Endothelial cell of umbilical vein (primary cell): Measurements from ENCODE around the gene MDFI. TPM values are rescaled to one million over a fixed set of nuclear protein-coding genes. Genes with fewer than 3 reads are reported as not detected.

ENCODE experiments used
- BruUV-seq: library from RNA; stranded (reverse); fragments of 400-500 nt; replicated peaks from 2 replicates; lab custom pipeline; 2021; lab: Mats Ljungman, UMichigan
- CTCF ChIA-PET: fragments of 300-600, 350-600 bp; sonication (Branson Sonifier 250); formaldehyde crosslinking; loops from one replicate; lab custom pipeline; 2021; ENCODE audit warnings: antibody characterized with exemption, inconsistent platforms; lab: Charles Lee
- POLR2A ChIA-PET: fragments of 300-600, 350-600 bp; sonication (Branson Sonifier 250); formaldehyde crosslinking; loops from one replicate; lab custom pipeline; 2021; ENCODE audit warnings: antibody characterized with exemption, inconsistent platforms; lab: Charles Lee
- DNase-seq: peaks from one replicate; pipeline ENCODE4 v3.0.0-alpha.2; 2011; ENCODE audit warnings: low read depth, low spot score
- FAIRE-seq: peaks from 2 replicates; lab custom pipeline; 2011; peaks lifted over from hg19 to GRCh38; lab: Jason Lieb, UNC
- H2AFZ ChIP-seq: 2 replicates; pipeline ENCODE4 v1.6.0; 2012; ENCODE audit warnings: low read depth, low read length, control low read depth, inconsistent platforms
- H3K27ac ChIP-seq: 2 replicates; pipeline ENCODE4 v1.5.1; 2011; ENCODE audit warnings: low read depth, mild to moderate bottlenecking, control low read depth, low read length, moderate library complexity; ENCODE audit not compliant: insufficient read depth
- H3K27me3 ChIP-seq, 2 experiments: 2 replicates each; pipeline versions ENCODE4 v1.6.0 to v1.6.1; 2011; ENCODE audit warnings: low read length in 2 of 2, mixed read lengths in 1 of 2; ENCODE audit not compliant: control insufficient read depth in 2 of 2, insufficient read depth in 2 of 2
- H3K36me3 ChIP-seq, 2 experiments: 2 replicates in 1 of 2; 3 replicates in 1 of 2; pipeline ENCODE4 v1.5.1; 2011; ENCODE audit warnings: low read length in 2 of 2, mild to moderate bottlenecking in 1 of 2, moderate library complexity in 1 of 2; ENCODE audit not compliant: control insufficient read depth in 2 of 2, insufficient read depth in 2 of 2; ENCODE audit errors: extremely low read depth in 1 of 2
- H3K4me1 ChIP-seq: 3 replicates; pipeline ENCODE4 v1.5.1; 2011; ENCODE audit warnings: mild to moderate bottlenecking, low read length; ENCODE audit not compliant: control insufficient read depth, insufficient read depth; ENCODE audit errors: extremely low read depth
- H3K4me2 ChIP-seq: 2 replicates; pipeline ENCODE4 v1.6.1; 2011; ENCODE audit warnings: low read length, control low read depth, mixed read lengths; ENCODE audit not compliant: insufficient read depth
- H3K4me3 ChIP-seq, 3 experiments: fragments of 200-600 bp in 1 of 3; sonication (generic), shearing (Covaris generic) in 1 of 3; replicated peaks in 1 of 3; 2 replicates each; pipeline ENCODE4 v1.5.1; 2011 to 2016; ENCODE audit warnings: control low read depth in 3 of 3, low read length in 3 of 3, mild to moderate bottlenecking in 2 of 3, inconsistent platforms in 1 of 3, low read depth in 1 of 3, moderate library complexity in 1 of 3; ENCODE audit not compliant: insufficient read depth in 1 of 3
- H3K79me2 ChIP-seq: 2 replicates; pipeline ENCODE4 v1.6.0; 2012; ENCODE audit warnings: low read length, inconsistent platforms; ENCODE audit not compliant: control insufficient read depth, insufficient read depth
- H3K9ac ChIP-seq: replicated peaks from 2 replicates; pipeline ENCODE3; 2011; ENCODE audit warnings: low read length, control low read depth; ENCODE audit not compliant: insufficient read depth; ENCODE audit errors: extremely low read depth
- H3K9me1 ChIP-seq: replicated peaks from 3 replicates; pipeline ENCODE4 v1.6.0; 2011; ENCODE audit warnings: mild to moderate bottlenecking, low read length; ENCODE audit not compliant: control insufficient read depth, insufficient read depth; ENCODE audit errors: extremely low read depth
- H3K9me3 ChIP-seq: replicated peaks from 2 replicates; pipeline ENCODE4 v1.5.1; 2012; ENCODE audit warnings: low read length, inconsistent platforms; ENCODE audit not compliant: control insufficient read depth, insufficient read depth
- H4K20me1 ChIP-seq: replicated peaks from 2 replicates; pipeline ENCODE3; 2011; ENCODE audit warnings: mild to moderate bottlenecking, low read length; ENCODE audit not compliant: control insufficient read depth, insufficient read depth; ENCODE audit errors: extremely low read depth
- EZH2 ChIP-seq: IDR thresholded peaks from 2 replicates; pipeline ENCODE4 v1.6.1; 2012; ENCODE audit warnings: borderline replicate concordance, low read depth, mild to moderate bottlenecking, moderate library complexity, low read length, inconsistent platforms; ENCODE audit not compliant: severe bottlenecking
- FOS ChIP-seq: IDR thresholded peaks from 2 replicates; pipeline ENCODE4 v1.6.1; 2011; ENCODE audit warnings: mild to moderate bottlenecking, low read length, moderate library complexity, borderline replicate concordance; ENCODE audit not compliant: insufficient read depth
- GATA2 ChIP-seq: IDR thresholded peaks from 2 replicates; pipeline ENCODE4 v1.7.0; 2011; ENCODE audit warnings: low read depth, mild to moderate bottlenecking, moderate library complexity, mixed read lengths, low read length; ENCODE audit not compliant: insufficient read length, insufficient read depth
- JUN ChIP-seq: IDR thresholded peaks from 2 replicates; pipeline ENCODE4 v1.6.1; 2011; ENCODE audit warnings: borderline replicate concordance, low read depth; ENCODE audit not compliant: insufficient read length, insufficient read depth
- MAX ChIP-seq: IDR thresholded peaks from 2 replicates; pipeline ENCODE4 v1.6.1; 2011; ENCODE audit not compliant: insufficient read depth, insufficient read length
- MYC ChIP-seq: IDR thresholded peaks from one replicate; pipeline ENCODE4 v1.6.1; 2011; ENCODE audit warnings: mild to moderate bottlenecking, low read depth, low read length
- POLR2A ChIP-seq: IDR thresholded peaks from 2 replicates; pipeline ENCODE4 v1.6.1; 2012; ENCODE audit warnings: low read depth, mild to moderate bottlenecking, control low read depth, low read length
- POLR2AphosphoS5 ChIP-seq: IDR thresholded peaks from 2 replicates; pipeline ENCODE4 v1.6.1; 2012; ENCODE audit warnings: low read depth, mild to moderate bottlenecking, control low read depth, low read length, moderate library complexity; ENCODE audit not compliant: insufficient read depth
- dilution Hi-C: fragments of 300-500 bp; cut with MboI; formaldehyde crosslinking; loops from one replicate; pipeline ENCODE4 v1.15.0; 2019; ENCODE audit warnings: low sequenced_read_pairs; ENCODE audit not compliant: extremely low pct_ligation_motif_present
- intact Hi-C: fragments of 100-400 bp; cut with micrococcal nuclease; formaldehyde crosslinking; loops from one replicate; pipeline ENCODE4 v1.10.0; 2022
- polyA plus RNA-seq, 4 experiments: library from polyadenylated mRNA; depleted of rRNA in 3 of 4; stranded (reverse) in 3 of 4; unstranded in 1 of 4; fragments of >200 nt; gene quantifications; 2 replicates each; pipeline versions ENCODE4 v1.2.1 to v1.2.3, GENCODE V29; 2011 to 2012; ENCODE audit warnings: missing spikeins in 1 of 4
- total RNA-seq: library from RNA; stranded (reverse); gene quantifications from 2 replicates; pipeline ENCODE4 v1.2.3, GENCODE V29; 2021
- TF ChIP-seq, protein P1 (sequence below), 2 donors: IDR thresholded peaks; 1 replicate in 1 of 2; 2 replicates in 1 of 2; pipeline ENCODE4 v1.5.1; 2011; ENCODE audit warnings: low read length in 2 of 2, mild to moderate bottlenecking in 2 of 2, moderate library complexity in 2 of 2, control low read depth in 1 of 2, inconsistent platforms in 1 of 2, low read depth in 1 of 2; ENCODE audit not compliant: insufficient read depth in 1 of 2; ENCODE audit errors: extremely low read depth in 1 of 2

The MDFI gene
- total and polyA plus RNA-seq, 2 donors (not counting 3 experiments of a cell fraction or from before 2014, with no cell fraction given): 32.4 to 74.1 TPM

GRCh38 chr6:41654698-41655151, 16.5 kb downstream of the MDFI start:
- POLR2A ChIA-PET: no interaction called here
- FAIRE-seq: no peak
- no peak for DNase-seq
- BruUV-seq: no TSS peak
- intact Hi-C loops: loop anchor here (2.0 kb wide), 1 partner anchor 16 kb away; the partner anchor contains the start of gene MDFI
- Histone ChIP-seq H3K9me1 (no peaks in the 10 kb centered on the region), H3K9ac (no peak overlapping the region), H3K4me2 (no peak overlapping the region), H2AFZ (no peak overlapping the region), H3K27ac (no peak overlapping the region), H3K27me3 (no peaks in the 10 kb centered on the region), H4K20me1 (no peaks in the 10 kb centered on the region), H3K9me3 (no peaks in the 10 kb centered on the region), H3K4me3 (no peak overlapping the region), H3K4me1 (peaks cover 17% of the 10 kb centered on the region), H3K79me2 (no peaks in the 10 kb centered on the region), H3K36me3 (peaks cover 0 to 25% of the 10 kb centered on the region in 2 experiments)
- TF ChIP-seq POLR2AphosphoS5 (no peak), EZH2 (no peak), GATA2 (no peak), FOS (no peak), POLR2A (no peak), JUN (no peak), MYC (no peak), MAX (no peak)
- TF ChIP-seq, protein P1, sequence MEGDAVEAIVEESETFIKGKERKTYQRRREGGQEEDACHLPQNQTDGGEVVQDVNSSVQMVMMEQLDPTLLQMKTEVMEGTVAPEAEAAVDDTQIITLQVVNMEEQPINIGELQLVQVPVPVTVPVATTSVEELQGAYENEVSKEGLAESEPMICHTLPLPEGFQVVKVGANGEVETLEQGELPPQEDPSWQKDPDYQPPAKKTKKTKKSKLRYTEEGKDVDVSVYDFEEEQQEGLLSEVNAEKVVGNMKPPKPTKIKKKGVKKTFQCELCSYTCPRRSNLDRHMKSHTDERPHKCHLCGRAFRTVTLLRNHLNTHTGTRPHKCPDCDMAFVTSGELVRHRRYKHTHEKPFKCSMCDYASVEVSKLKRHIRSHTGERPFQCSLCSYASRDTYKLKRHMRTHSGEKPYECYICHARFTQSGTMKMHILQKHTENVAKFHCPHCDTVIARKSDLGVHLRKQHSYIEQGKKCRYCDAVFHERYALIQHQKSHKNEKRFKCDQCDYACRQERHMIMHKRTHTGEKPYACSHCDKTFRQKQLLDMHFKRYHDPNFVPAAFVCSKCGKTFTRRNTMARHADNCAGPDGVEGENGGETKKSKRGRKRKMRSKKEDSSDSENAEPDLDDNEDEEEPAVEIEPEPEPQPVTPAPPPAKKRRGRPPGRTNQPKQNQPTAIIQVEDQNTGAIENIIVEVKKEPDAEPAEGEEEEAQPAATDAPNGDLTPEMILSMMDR (IDR thresholded peaks at IDR 0.05; ENCODE audit: extremely low read depth in 1 of 2, insufficient read depth in 1 of 2, low read depth in 1 of 2, low read length in 2 of 2): no peak
- CTCF ChIA-PET: interaction anchor here (0.6 to 3.0 kb wide), 6 partner anchors 8 to 221 kb away, joined by 3 to 14 read pairs (median 4); no protein-coding TSS in a partner anchor
- dilution Hi-C loops: no loop called here
